HG02981 (cell line): ENCODE measurements around the gene CALCOCO1.
"Not testable (repeated sequence)": the region's sequence is repeated elsewhere in the genome, so short reads cannot be mapped to it uniquely, and the experiment has no call there.

Source experiments
- ATAC-seq: cut with Tn5 transposase; IDR thresholded peaks from one replicate; pipeline ENCODE4 v1.9.1; 2021; ENCODE audit warnings: mild to moderate bottlenecking, moderate library complexity; ENCODE audit not compliant: unreplicated experiment

CALCOCO1 gene

GRCh38 chr12:53734425-53734824, 7.2 kb upstream of the CALCOCO1 start:
- no peak for ATAC-seq

DNA sequence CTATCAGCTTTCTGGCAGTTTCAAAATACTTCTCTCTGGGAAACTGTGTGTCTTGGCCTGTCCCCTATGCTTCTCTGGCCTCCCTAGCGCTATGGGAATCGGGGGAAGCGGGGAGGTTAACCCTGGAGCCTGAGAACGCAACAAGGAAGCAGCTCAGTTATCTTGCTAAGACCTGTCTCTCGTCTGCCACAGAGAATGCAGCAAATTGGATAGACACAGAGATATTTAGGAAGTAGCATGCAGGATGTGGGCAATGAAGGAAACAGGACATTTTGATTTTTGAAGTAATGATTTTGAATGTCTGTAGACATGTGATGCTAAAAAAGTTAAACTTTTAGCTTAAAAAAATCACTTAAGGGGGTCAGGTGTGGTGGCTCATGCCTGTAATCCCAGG, 6.6 kb upstream of the CALCOCO1 start:
- ATAC-seq = no peak

GRCh38 chr12:53733051-53733806, 6.0 kb upstream of the CALCOCO1 start:
- ATAC-seq = no peak

- ATAC-seq = no peak
Observed at GRCh38 chr12:53729644-53730043, 2.4 kb upstream of the CALCOCO1 start.

GRCh38 chr12:53728206-53728605, 954 bp upstream of the CALCOCO1 start:
- ATAC-seq = no peak

- no peak for ATAC-seq
Observed at GRCh38 chr12:53726946-53727309, 324 bp downstream of the CALCOCO1 start.

- ATAC-seq = no peak
Observed at GRCh38 chr12:53726341-53726740, 911 bp downstream of the CALCOCO1 start.

GRCh38 chr12:53725824-53726223, 1.4 kb downstream of the CALCOCO1 start:
- ATAC-seq = no peak

- no peak for ATAC-seq
Observed at GRCh38 chr12:53722450-53723041, 4.7 kb downstream of the CALCOCO1 start.

- ATAC-seq = no peak
Observed at GRCh38 chr12:53720946-53721345, 6.3 kb downstream of the CALCOCO1 start.

GRCh38 chr12:53719649-53720048, 7.6 kb downstream of the CALCOCO1 start:
- ATAC-seq = no peak

DNA sequence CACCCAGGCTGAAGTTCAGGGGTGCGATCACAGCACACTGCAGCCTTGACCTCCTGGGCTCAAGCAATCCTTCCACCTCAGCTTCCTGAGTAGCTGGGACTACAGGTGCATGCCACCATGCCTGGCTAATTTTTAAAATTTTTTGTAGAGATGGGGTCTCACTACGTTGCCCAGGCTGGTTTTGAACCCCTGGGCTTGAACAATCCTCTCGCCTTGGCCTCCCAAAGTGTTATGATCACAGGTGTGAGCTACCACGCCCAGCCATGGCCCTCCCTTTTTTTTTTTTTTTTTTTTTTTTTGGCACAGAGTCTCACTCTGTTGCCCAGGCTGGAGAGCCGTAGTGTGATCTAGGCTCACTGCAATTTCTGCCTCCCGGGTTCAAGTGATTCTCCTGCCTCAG, 8.7 kb downstream of the CALCOCO1 start:
- not testable (repeated sequence) for ATAC-seq

GRCh38 chr12:53717319-53717718, 9.9 kb downstream of the CALCOCO1 start:
- ATAC-seq = no peak

DNA sequence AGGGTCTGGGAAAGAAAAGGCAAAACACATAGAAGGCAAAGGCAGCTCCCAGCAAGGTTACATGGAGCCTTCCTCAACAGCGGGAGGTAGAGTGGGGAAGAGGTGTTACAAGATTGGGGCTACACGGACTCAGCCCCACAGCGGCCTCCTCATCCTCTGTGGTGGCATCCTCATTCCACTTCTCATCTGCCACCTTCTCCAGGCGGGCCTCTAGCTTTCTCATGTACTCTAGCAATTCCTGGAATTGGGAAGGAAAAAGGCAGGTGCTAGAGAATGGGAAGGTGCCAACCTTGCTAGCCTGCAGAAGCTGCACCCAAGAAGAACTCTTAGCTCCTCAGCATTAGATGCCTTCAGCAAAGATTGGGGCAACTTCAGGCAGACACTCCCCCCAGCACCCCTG, 13.2 kb downstream of the CALCOCO1 start:
- no peak for ATAC-seq

- ATAC-seq = no peak
Observed at GRCh38 chr12:53713516-53713915, 13.7 kb downstream of the CALCOCO1 start.

DNA sequence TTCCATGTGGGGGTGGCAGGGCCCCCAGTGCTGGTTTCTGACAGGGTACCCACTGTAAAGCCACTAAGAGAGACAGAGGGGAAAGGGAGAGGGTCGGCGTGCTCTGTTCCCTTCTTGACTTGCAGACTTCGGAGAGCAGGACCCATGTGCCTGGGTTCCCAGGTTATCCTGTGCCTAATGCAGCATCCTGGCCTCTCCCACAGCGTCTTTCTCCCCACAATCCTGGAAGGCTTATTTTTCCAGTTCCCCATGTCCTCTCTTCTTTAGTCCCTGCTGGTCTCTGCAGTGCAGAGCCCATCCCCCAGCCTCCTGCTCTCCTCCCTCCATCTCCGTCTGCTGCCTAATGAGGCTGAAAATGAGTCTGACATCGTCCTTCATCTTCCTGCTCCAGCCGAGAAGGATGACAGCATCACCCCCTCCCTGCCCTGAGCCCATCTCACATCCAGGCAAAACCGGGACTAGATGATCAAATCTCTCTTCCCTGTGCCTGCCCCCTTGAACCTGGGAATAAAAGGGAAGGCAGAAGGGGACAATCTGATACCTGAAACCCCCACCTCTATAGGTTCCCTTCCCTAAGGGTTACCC, 15.1 kb downstream of the CALCOCO1 start:
- ATAC-seq = no peak

DNA sequence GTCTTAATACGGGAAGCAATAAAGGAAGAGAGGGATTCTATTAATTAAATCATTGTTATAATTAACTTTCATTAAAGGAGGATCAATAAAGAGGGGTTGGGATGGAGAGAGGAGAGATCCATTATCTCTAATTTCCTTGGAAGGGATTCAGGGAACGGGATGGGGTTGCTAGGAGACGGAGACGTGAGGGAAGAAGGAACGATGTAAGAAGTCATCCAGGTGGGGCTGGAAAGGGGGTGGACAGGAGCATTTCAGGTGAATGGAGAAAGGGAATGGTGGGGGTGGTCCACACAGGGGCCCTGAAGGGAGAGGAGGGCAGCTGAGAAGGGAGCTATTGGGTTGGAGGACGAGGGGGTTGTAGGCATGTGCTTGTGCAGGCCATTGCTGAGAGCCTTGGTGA, 17.2 kb downstream of the CALCOCO1 start:
- no peak for ATAC-seq

GRCh38 chr12:53709671-53710070, 17.6 kb downstream of the CALCOCO1 start:
- no peak for ATAC-seq

GRCh38 chr12:53706080-53706479, 21.2 kb downstream of the CALCOCO1 start:
- ATAC-seq = no peak

GRCh38 chr12:53703756-53704155, 23.5 kb downstream of the CALCOCO1 start:
- no peak for ATAC-seq

DNA sequence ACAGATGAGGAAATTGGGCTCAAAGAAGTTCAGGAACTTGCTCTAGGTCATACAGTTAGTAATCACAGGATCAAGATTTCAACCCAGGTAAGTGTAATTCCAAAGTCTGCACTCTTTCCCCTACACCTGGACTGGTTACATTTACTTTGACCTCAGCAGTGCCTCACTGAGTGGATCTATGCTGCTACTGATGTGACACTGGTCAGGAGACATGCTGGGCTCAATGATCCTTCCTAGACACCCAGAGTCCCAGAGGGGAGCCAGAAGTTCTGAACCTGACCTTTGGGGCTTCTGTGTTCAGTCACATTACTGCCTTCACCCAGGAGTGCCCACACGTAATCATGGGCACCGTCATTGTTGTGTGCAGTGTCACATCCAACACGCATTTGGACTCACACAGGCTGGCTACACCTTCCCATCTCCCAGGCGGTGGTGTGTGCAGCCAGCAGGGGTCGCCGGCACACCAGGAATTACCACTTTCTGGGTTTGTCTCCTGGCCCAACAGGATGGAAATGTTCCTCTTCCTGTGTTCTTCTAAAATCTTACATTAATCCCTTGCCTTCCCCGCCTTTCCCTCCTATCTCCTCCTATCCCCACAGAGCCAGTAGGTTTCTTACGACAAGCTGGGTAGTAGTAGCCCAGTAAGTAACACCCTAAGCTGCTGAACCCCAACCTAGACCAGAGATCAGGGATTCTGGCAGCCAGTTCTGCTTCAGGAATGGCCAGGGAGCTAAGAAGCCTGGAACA, 25.6 kb downstream of the CALCOCO1 start:
- ATAC-seq = no peak

- no peak for ATAC-seq
Observed at GRCh38 chr12:53700567-53700966, 26.7 kb downstream of the CALCOCO1 start.
